ENCODE data around the gene PPP3R2.

The PPP3R2 gene

DNA sequence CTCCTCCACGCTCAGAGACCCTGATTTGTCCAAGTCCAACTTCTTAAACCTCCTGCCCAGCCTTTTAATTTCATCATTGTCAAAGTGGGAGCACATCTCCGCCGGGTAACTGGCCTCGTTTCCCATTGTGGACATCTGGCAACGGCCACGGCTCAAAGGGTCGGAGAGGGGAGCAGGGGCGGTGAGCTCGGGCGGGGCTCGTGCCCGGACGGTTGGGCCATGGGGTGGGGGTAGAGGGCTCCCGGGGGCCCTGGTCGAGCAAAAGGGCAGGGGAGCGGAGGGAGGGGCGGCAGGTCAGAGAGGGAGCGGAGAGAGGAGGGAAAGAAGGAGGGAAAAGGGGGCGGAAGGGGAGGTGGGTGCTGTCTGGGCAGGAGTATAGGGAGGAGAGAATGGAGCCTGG lies at the start of gene PPP3R2:
PPP3R2 (minus strand) TSS at position 174 of the 400 bp plus-strand sequence; CDS start at position 126, 48 bp downstream.
- no peak for DNase-seq (ENCODE audit: low read depth in 4 of 4, low spot score in 1 of 4)

DNA sequence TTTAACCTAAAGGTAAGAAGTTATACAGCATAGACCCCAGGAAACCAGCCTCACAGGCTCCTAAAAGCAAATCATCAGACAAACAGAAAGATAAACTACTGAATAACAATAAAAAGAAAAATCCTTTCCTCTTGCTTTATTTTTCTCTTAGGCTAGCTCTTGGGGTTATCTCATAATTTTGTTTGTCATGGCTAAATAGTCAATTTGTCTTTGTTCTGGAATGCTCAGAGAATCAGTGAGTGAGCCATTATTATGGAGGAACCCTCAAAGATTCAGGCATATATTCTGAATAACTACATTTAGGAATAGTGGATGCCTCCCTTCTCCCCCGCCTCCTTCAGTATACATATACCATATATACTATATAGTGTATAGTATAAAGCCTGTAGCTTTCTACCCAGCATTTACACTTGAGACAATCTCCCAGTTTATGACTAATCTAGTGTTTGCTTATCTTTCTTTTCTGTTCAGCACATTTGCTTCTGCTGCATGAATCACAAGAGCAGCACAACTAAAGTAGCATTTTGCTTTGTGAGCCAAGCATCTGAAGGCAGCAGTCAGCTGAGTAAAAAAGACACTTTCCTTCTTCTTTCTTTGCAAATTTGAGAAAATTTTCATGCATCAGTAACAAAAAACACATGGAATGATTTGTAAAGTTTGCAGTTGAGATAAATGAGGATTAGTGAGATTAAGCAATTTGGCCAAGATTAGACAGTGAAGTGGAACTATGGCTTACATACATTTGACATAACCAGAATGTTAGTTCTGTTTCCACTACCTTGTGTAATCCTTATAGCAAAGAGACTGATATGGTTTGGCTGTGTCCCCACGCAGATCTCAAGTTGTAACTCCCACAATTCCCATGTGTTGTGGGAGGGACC lies 45.3 kb upstream of the PPP3R2 start:
- DNase-seq (ENCODE audit: low read depth in 4 of 4, low spot score in 1 of 4) = no peak

DNA sequence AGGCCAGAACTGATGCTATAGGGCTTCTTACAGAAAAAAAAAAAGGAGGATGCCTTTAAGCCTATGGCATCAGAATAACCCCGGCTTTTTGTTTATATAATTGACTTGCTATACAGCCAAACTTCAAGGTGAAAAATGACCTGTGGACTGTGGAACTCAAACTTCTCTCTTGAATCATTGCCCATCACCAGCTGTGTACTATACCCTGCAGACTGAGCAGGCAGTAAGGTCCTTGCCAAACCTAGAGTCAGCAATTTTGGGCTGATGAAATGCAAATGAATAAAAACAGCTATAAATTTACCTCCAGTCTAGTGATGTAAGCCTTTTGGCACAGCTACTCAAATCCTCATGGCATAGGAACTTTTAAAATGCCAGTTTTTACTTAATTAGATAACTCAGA lies 44.5 kb upstream of the PPP3R2 start:
- no peak for DNase-seq (ENCODE audit: low read depth in 4 of 4, low spot score in 1 of 4)

GRCh38 chr9:101636247-101636646 lies 41.5 kb upstream of the PPP3R2 start:
- DNase-seq (ENCODE audit: low read depth in 4 of 4, low spot score in 1 of 4) = no peak

- no peak for DNase-seq (ENCODE audit: low read depth in 4 of 4, low spot score in 1 of 4)
Measured at GRCh38 chr9:101635473-101635872, 40.7 kb upstream of the PPP3R2 start.

- DNase-seq (ENCODE audit: low read depth in 4 of 4, low spot score in 1 of 4) = no peak
Measured at GRCh38 chr9:101634741-101635409, 40.1 kb upstream of the PPP3R2 start.

- no peak for DNase-seq (ENCODE audit: low read depth in 4 of 4, low spot score in 1 of 4)
Measured at GRCh38 chr9:101632611-101633010, 37.8 kb upstream of the PPP3R2 start.

- DNase-seq (ENCODE audit: low read depth in 4 of 4, low spot score in 1 of 4) = no peak
Measured at GRCh38 chr9:101631892-101632291, 37.1 kb upstream of the PPP3R2 start.

- no peak for DNase-seq (ENCODE audit: low read depth in 4 of 4, low spot score in 1 of 4)
Measured at GRCh38 chr9:101629636-101630035, 34.9 kb upstream of the PPP3R2 start.

GRCh38 chr9:101628173-101628572 lies 33.4 kb upstream of the PPP3R2 start:
- DNase-seq (ENCODE audit: low read depth in 4 of 4, low spot score in 1 of 4) = no peak

DNA sequence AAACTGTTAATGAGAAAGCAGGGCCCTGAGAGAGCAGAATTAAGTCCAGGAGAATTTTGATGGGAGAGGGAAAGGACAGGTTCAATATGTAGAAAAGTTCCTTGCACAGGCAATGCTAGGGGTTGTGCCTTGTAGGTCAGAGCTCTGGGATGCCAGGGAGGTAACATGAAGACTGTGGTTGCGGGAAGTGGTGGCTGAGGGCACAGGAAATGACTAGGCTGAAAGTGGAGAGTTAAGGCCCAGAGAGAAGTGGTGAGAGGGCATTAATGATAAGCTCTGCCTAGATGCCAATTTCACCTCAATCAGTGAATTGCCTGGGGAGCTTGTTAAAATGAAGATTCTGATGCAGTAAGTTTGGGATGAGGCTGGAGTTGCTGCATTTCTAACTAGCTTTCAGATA lies 31.5 kb upstream of the PPP3R2 start:
- no peak for DNase-seq (ENCODE audit: low read depth in 4 of 4, low spot score in 1 of 4)

- DNase-seq (ENCODE audit: low read depth in 4 of 4, low spot score in 1 of 4) = no peak
Measured at GRCh38 chr9:101625876-101626275, 31.1 kb upstream of the PPP3R2 start.

- DNase-seq (ENCODE audit: low read depth in 4 of 4, low spot score in 1 of 4) = no peak
Measured at GRCh38 chr9:101620452-101620851, 25.7 kb upstream of the PPP3R2 start.

GRCh38 chr9:101618698-101619097 lies 23.9 kb upstream of the PPP3R2 start:
- no peak for DNase-seq (ENCODE audit: low read depth in 4 of 4, low spot score in 1 of 4)

GRCh38 chr9:101605547-101605946 lies 10.8 kb upstream of the PPP3R2 start:
- no peak for DNase-seq (ENCODE audit: low read depth in 4 of 4, low spot score in 1 of 4)

DNA sequence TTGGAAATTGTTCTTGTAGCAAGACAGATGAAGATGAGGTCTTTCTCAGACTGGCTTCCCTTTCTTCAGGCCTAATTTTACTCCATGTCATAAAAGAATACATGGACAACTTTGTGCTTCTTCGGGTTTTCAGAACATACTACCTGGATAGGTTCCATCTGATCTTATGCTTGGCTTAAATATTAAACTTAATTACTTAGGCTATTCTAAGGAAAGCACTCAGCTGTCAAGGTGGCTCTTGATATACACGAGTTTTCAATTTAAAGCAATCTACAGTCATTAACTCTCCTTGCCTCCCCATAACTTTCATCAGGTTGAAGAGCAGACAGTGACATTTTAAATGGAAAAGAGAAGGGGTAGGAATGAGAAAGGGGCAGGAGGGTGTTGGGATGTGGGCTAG lies 9.5 kb upstream of the PPP3R2 start:
- DNase-seq (ENCODE audit: low read depth in 4 of 4, low spot score in 1 of 4) = no peak

- no peak for DNase-seq (ENCODE audit: low read depth in 4 of 4, low spot score in 1 of 4)
Measured at GRCh38 chr9:101601904-101602765, 7.4 kb upstream of the PPP3R2 start.

- DNase-seq (ENCODE audit: low read depth in 4 of 4, low spot score in 1 of 4) = no peak
Measured at GRCh38 chr9:101593345-101593744, 1.4 kb downstream of the PPP3R2 start.

DNA sequence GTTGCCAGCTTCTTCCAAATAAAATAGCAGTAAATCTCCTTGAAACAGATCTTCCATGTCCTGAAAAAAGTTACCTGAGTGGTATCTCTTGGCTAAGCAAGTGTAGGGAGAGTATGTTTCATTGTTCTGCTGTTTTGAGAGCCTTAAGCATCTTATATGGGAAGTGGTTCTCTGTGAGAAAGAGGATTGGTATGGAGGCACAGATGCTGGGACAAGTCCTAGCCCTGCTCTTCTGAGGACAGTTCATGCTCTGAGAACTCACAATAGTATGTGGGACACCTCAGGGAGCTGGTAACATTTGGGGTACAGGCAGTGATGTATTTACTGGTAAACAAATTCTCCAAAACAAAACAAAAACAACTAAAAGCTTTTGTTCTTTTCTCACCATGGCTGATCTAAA lies 2.0 kb downstream of the PPP3R2 start:
- DNase-seq (ENCODE audit: low read depth in 4 of 4, low spot score in 1 of 4) = no peak

DNA sequence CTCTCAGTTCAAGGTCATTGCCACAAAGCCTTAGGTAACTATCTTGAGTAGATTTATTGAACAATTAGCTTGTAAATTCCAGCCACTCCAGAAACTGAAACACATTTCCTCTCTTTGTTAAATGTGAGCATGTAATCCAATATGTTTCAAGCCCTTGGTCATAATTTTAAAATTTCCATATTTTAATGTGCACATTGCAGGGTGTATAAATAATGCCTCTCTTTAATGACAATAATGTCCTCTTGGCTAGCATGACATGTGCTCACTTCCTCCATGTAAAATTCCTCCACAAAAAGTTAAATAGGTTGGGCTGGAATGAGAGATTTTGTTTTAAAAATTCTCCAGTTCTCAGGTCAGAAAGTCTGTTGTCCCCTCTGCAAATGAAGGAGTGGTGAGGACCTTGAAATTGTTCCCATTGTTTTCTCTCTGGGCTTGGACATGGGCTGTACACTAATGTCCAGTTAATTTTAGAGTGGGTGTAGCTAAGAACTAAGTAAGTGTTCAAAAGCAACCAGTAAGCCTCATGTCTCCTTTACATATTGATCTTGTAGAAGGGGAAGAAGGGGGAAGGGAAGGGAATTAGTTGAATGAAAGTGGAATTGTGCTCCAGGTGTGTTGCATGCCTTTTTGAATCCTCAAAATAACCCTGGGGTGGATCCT lies 2.9 kb downstream of the PPP3R2 start:
- no peak for DNase-seq (ENCODE audit: low read depth in 4 of 4, low spot score in 1 of 4)

DNA sequence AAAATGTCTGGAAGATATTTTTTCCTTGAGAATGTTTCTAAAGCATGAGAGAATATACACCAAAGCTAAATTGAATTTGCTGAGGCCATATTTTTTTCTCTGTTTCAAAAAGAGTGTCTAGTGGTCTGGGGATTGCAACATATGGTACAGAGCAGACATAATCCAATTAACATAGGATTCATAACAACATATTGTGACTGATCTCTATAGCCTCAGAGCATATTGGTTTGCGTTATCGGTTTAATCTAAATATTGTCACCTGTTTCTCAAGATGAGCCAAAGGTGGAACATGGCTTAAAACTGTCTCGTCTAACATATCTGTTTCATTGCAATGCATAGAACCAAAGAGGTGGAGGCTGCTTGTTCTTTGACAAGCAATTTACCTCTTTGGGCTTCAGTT lies 3.9 kb downstream of the PPP3R2 start:
- DNase-seq (ENCODE audit: low read depth in 4 of 4, low spot score in 1 of 4) = no peak

Data from stimulated activated CD4-positive, alpha-beta T cell treated with anti-CD3 and anti-CD28 coated beads, Interleukin-1b, Interleukin-23, amount 100 ng/mL, for 24 hours (primary cell).